ENCODE data around the gene XAGE5. TPM values are rescaled to one million over a fixed set of nuclear protein-coding genes. Genes with fewer than 3 reads are reported as not detected.

Gene XAGE5
- total RNA-seq, 2 experiments from 2014 or later: not detected

DNA sequence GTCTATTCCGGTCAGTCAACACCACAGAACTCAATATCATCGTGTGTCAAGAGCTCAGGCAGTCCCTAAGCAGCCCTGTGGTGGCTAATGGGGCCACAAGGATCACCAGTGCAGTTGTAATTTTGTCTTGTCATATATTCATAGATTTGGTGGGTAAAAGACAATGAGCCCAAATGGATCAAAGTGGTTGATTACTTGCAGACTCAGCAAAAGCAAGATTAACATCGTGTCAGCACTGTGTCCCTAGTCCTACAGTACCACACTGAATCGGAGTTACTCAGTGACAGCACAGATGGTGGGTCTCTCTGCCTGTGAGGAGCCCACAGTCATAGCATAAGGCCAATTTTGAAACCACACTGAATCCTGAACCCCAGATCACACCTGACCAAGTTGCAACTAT lies 8.7 kb downstream of the XAGE5 start:
- no peak for TF ChIP-seq EZH2phosphoT487 (IDR thresholded peaks at IDR 0.05; ENCODE audit: borderline replicate concordance, low read depth, low read length)
- TF ChIP-seq CTCF (conservative IDR thresholded peaks at IDR 0.05; ENCODE audit: low read length): no peak
- ChIA-PET CTCF (ENCODE audit: unreplicated experiment) (no interaction called here), POLR2A (no interaction called here)
- Histone ChIP-seq H3K9me2 (ENCODE audit: insufficient read depth, low read length) (no peaks in the 10 kb centered on the region), H3K4me1 (ENCODE audit: insufficient read depth, low read length, poor library complexity, severe bottlenecking) (no peaks in the 10 kb centered on the region), H3K4me2 (ENCODE audit: low read length) (no peak overlapping the region), H3K27ac (ENCODE audit: low read depth, low read length, poor library complexity, severe bottlenecking) (no peak overlapping the region), H3K9me3 (ENCODE audit: low read length) (no peaks in the 10 kb centered on the region), H3K79me2 (ENCODE audit: insufficient read depth, low read depth, low read length) (no peaks in the 10 kb centered on the region), H3K4me3 (ENCODE audit: low read depth, low read length, poor library complexity, severe bottlenecking) (no peak overlapping the region), H2AFZ (ENCODE audit: low read length) (no peak overlapping the region), H4K20me1 (ENCODE audit: insufficient read depth, low read length) (no peaks in the 10 kb centered on the region), H3K36me3 (ENCODE audit: insufficient read depth, low read length) (no peaks in the 10 kb centered on the region)
- intact Hi-C loops (cut with micrococcal nuclease; ENCODE audit: unreplicated experiment): no loop called here
- BruUV-seq (replicated peaks): no TSS peak
- DNase-seq (ENCODE audit: low spot score): no peak

DNA sequence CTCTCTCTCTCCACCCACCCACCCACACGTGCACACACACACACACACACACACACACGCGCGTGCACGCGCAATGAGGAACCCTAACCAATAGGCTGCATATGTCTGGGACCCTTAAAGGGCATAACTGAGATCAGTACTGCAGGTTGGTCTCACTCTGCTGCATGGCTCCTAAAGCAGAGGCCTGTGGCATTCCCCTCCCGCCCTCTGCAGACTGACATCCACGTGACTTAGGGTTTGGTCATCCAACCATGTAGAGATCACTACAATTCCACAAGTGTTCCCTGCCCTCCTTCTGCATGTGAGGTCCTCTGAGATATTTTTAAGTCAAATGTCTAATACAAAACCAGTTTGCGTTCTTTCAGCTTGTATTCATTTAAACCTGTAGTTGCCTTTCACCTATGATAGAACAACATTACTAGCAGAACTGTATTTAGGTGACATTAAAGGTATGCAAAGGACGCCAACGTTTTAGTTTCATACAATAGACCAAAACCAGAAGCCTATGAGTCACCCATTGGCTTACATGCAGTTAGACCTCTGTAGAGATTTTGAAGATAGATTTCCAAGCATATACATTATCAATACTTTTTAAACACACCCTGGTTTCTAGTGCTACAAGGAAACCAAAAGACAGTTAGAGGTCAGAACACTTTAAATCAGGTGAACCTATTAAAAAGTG lies 10.1 kb downstream of the XAGE5 start:
- CTCF ChIA-PET (ENCODE audit: unreplicated experiment): no interaction called here
- intact Hi-C loops (cut with micrococcal nuclease; ENCODE audit: unreplicated experiment): no loop called here
- H3K79me2 ChIP-seq (ENCODE audit: insufficient read depth, low read depth, low read length): no peaks in the 10 kb centered on the region
- no peaks in the 10 kb centered on the region for H3K9me3 ChIP-seq (ENCODE audit: low read length)
- BruUV-seq (replicated peaks): no TSS peak
- H2AFZ ChIP-seq (ENCODE audit: low read length): no peak overlapping the region
- POLR2A ChIA-PET: no interaction called here
- no peaks in the 10 kb centered on the region for H4K20me1 ChIP-seq (ENCODE audit: insufficient read depth, low read length)
- H3K27ac ChIP-seq (ENCODE audit: low read depth, low read length, poor library complexity, severe bottlenecking): no peak overlapping the region
- DNase-seq (ENCODE audit: low spot score): no peak
- no peaks in the 10 kb centered on the region for H3K36me3 ChIP-seq (ENCODE audit: insufficient read depth, low read length)
- no peak overlapping the region for H3K4me2 ChIP-seq (ENCODE audit: low read length)
- TF ChIP-seq EZH2phosphoT487 (IDR thresholded peaks at IDR 0.05; ENCODE audit: borderline replicate concordance, low read depth, low read length): no peak
- TF ChIP-seq CTCF (conservative IDR thresholded peaks at IDR 0.05; ENCODE audit: low read length): no peak
- H3K9me2 ChIP-seq (ENCODE audit: insufficient read depth, low read length): no peaks in the 10 kb centered on the region
- no peak overlapping the region for H3K4me3 ChIP-seq (ENCODE audit: low read depth, low read length, poor library complexity, severe bottlenecking)
- H3K4me1 ChIP-seq (ENCODE audit: insufficient read depth, low read length, poor library complexity, severe bottlenecking): no peaks in the 10 kb centered on the region

DNA sequence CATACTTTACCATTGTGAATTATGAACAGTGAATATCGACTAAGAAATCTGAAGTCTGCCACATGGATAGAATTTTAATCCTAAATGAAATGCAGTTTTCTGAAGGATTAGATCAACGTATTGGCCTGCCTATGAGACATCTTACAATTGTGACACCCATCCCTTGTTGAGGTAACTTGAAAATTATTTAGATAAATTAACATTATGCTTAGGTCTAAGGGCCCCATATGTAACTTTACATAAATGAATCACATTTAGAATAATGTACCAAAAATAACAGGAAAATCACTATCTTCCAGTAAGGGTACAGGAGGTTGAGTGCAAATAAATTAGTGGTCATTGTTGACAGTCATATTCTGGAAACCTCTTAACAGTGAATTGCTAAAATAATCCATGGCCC lies 13.5 kb downstream of the XAGE5 start:
- H3K4me3 ChIP-seq (ENCODE audit: low read depth, low read length, poor library complexity, severe bottlenecking): no peak overlapping the region
- no peaks in the 10 kb centered on the region for H3K9me3 ChIP-seq (ENCODE audit: low read length)
- no peak overlapping the region for H3K27ac ChIP-seq (ENCODE audit: low read depth, low read length, poor library complexity, severe bottlenecking)
- BruUV-seq (replicated peaks): no TSS peak
- no peak overlapping the region for H3K4me2 ChIP-seq (ENCODE audit: low read length)
- DNase-seq (ENCODE audit: low spot score): no peak
- H3K4me1 ChIP-seq (ENCODE audit: insufficient read depth, low read length, poor library complexity, severe bottlenecking): no peaks in the 10 kb centered on the region
- H4K20me1 ChIP-seq (ENCODE audit: insufficient read depth, low read length): no peaks in the 10 kb centered on the region
- H3K36me3 ChIP-seq (ENCODE audit: insufficient read depth, low read length): no peaks in the 10 kb centered on the region
- POLR2A ChIA-PET: no interaction called here
- intact Hi-C loops (cut with micrococcal nuclease; ENCODE audit: unreplicated experiment): no loop called here
- no peaks in the 10 kb centered on the region for H3K9me2 ChIP-seq (ENCODE audit: insufficient read depth, low read length)
- H3K79me2 ChIP-seq (ENCODE audit: insufficient read depth, low read depth, low read length): no peaks in the 10 kb centered on the region
- CTCF ChIA-PET (ENCODE audit: unreplicated experiment): no interaction called here
- H2AFZ ChIP-seq (ENCODE audit: low read length): no peak overlapping the region
- TF ChIP-seq CTCF (conservative IDR thresholded peaks at IDR 0.05; ENCODE audit: low read length): no peak
- TF ChIP-seq EZH2phosphoT487 (IDR thresholded peaks at IDR 0.05; ENCODE audit: borderline replicate concordance, low read depth, low read length): no peak
